NCI-H2171 (cell line): ENCODE measurements around the gene VANGL2.

Experiments
- DNase-seq: peaks from one replicate; lab custom pipeline; 2025; lab: John Stamatoyannopoulos, UW

Gene VANGL2

GRCh38 chr1:160400223-160400645 is at the start of gene VANGL2:
Gene VANGL2, plus strand, starts transcription at chr1:160400564. Its CDS starts 15,274 bp downstream, at chr1:160415838.
- DNase-seq: peak; percentile 74

- no peak for DNase-seq
Observed at GRCh38 chr1:160351629-160352028, 48.7 kb upstream of the VANGL2 start.

- no peak for DNase-seq
Observed at GRCh38 chr1:160352555-160352954, 47.8 kb upstream of the VANGL2 start.

- DNase-seq: no peak
Observed at GRCh38 chr1:160353223-160353622, 47.1 kb upstream of the VANGL2 start.

- DNase-seq: peak; percentile 8
Observed at GRCh38 chr1:160354388-160354985, 45.9 kb upstream of the VANGL2 start.

GRCh38 chr1:160357286-160358002 is 42.9 kb upstream of the VANGL2 start:
- DNase-seq: no peak

- no peak for DNase-seq
Observed at GRCh38 chr1:160358073-160358472, 42.3 kb upstream of the VANGL2 start.

- DNase-seq: no peak
Observed at GRCh38 chr1:160359559-160360226, 40.7 kb upstream of the VANGL2 start.

GRCh38 chr1:160360227-160360695 is 40.1 kb upstream of the VANGL2 start:
- no peak for DNase-seq

- no peak for DNase-seq
Observed at GRCh38 chr1:160361199-160361598, 39.2 kb upstream of the VANGL2 start.

GRCh38 chr1:160361814-160362167 is 38.6 kb upstream of the VANGL2 start:
- DNase-seq: no peak

- DNase-seq: peak; percentile 80
Observed at GRCh38 chr1:160362168-160362957, 38.0 kb upstream of the VANGL2 start.

GRCh38 chr1:160363010-160363409 is 37.4 kb upstream of the VANGL2 start:
- DNase-seq: peak; percentile 62

GRCh38 chr1:160363951-160364735 is 36.2 kb upstream of the VANGL2 start:
- peak; percentile 23 for DNase-seq

- peak; percentile 87 for DNase-seq
Observed at GRCh38 chr1:160365325-160365724, 35.0 kb upstream of the VANGL2 start.

- DNase-seq: peak; percentile 94
Observed at GRCh38 chr1:160366731-160367515, 33.4 kb upstream of the VANGL2 start, which contains the start of gene NHLH1. Gene NHLH1, plus strand, starts transcription at chr1:160367071. Its CDS starts 3,661 bp downstream, at chr1:160370732.

GRCh38 chr1:160367516-160367900 is 32.9 kb upstream of the VANGL2 start:
- DNase-seq: no peak

GRCh38 chr1:160367934-160368923 is 32.1 kb upstream of the VANGL2 start:
- DNase-seq: no peak

- DNase-seq: no peak
Observed at GRCh38 chr1:160369087-160369486, 31.3 kb upstream of the VANGL2 start.
